Neuronal stem cell (in vitro differentiated cells): ENCODE data around the gene MRPL43.

Experiments used
- DNase-seq: peaks from one replicate; pipeline ENCODE4 v3.0.0-alpha.2; 2013; ENCODE audit warnings: low spot score
- H2AFZ ChIP-seq: one replicate; pipeline ENCODE4 v1.6.1; 2013; ENCODE audit warnings: mild to moderate bottlenecking, low read length, inconsistent platforms
- H2AK5ac ChIP-seq: 2 replicates; pipeline ENCODE4 v1.6.1; 2013; ENCODE audit warnings: low read depth, mild to moderate bottlenecking, inconsistent platforms, low read length, moderate library complexity, mixed read lengths
- H2BK120ac ChIP-seq: 2 replicates; pipeline ENCODE4 v1.6.1; 2013; ENCODE audit warnings: low read depth, mild to moderate bottlenecking, inconsistent platforms, low read length, moderate library complexity, mixed read lengths
- H2BK12ac ChIP-seq: one replicate; pipeline ENCODE4 v1.6.1; 2013; ENCODE audit warnings: low read length, inconsistent platforms
- H2BK15ac ChIP-seq: 2 replicates; pipeline ENCODE4 v1.6.1; 2013; ENCODE audit warnings: mild to moderate bottlenecking, low read length, inconsistent platforms, mixed read lengths
- H2BK5ac ChIP-seq: one replicate; pipeline ENCODE4 v1.6.1; 2013; ENCODE audit warnings: inconsistent platforms, mild to moderate bottlenecking, low read length, moderate library complexity
- H3K14ac ChIP-seq: one replicate; pipeline ENCODE4 v1.6.1; 2013; ENCODE audit warnings: low read length, inconsistent platforms
- H3K18ac ChIP-seq: 2 replicates; pipeline ENCODE4 v1.6.1; 2013; ENCODE audit warnings: low read length, inconsistent platforms
- H3K23ac ChIP-seq: 2 replicates; pipeline ENCODE4 v1.6.1; 2013; ENCODE audit warnings: low read depth, mild to moderate bottlenecking, mixed read lengths, low read length, inconsistent platforms; ENCODE audit not compliant: poor library complexity
- H3K27ac ChIP-seq: replicated peaks from 3 replicates; pipeline ENCODE4 v1.5.1; 2013; ENCODE audit warnings: low read length, inconsistent platforms
- H3K27me3 ChIP-seq, 3 experiments: 2 replicates each; pipeline ENCODE4 v1.6.1; 2013; ENCODE audit warnings: low read length in 3 of 3, mild to moderate bottlenecking in 2 of 3, inconsistent platforms in 1 of 3, low read depth in 1 of 3, mixed read lengths in 1 of 3, moderate library complexity in 1 of 3; ENCODE audit not compliant: control insufficient read depth in 3 of 3, insufficient read depth in 3 of 3
- H3K36me3 ChIP-seq, 2 donors: replicated peaks in 1 of 2; 2 replicates each; pipeline ENCODE4 v1.6.1; 2013; ENCODE audit warnings: low read length in 2 of 2; ENCODE audit not compliant: control insufficient read depth in 2 of 2, insufficient read depth in 2 of 2
- H3K4ac ChIP-seq: 2 replicates; pipeline ENCODE4 v1.6.1; 2013; ENCODE audit warnings: inconsistent platforms, mild to moderate bottlenecking, low read length, moderate library complexity
- H3K4me1 ChIP-seq, 2 donors: 1 replicate in 1 of 2; 2 replicates in 1 of 2; pipeline ENCODE4 v1.6.1; 2013; ENCODE audit warnings: low read length in 2 of 2, low read depth in 1 of 2; ENCODE audit not compliant: control insufficient read depth in 2 of 2, insufficient read depth in 1 of 2
- H3K4me2 ChIP-seq: one replicate; pipeline ENCODE4 v1.6.1; 2013; ENCODE audit warnings: mild to moderate bottlenecking, low read length, inconsistent platforms; ENCODE audit not compliant: insufficient read depth, poor library complexity, severe bottlenecking
- H3K4me3 ChIP-seq, 2 donors: 2 replicates each; pipeline ENCODE4 v1.5.1; 2013; ENCODE audit warnings: low read length in 2 of 2, mild to moderate bottlenecking in 2 of 2, inconsistent platforms in 1 of 2, moderate library complexity in 1 of 2
- H3K79me1 ChIP-seq: one replicate; pipeline ENCODE4 v1.6.1; 2013; ENCODE audit warnings: low read depth, mild to moderate bottlenecking, inconsistent platforms, low read length, moderate library complexity
- H3K9ac ChIP-seq: one replicate; pipeline ENCODE4 v1.6.1; 2013; ENCODE audit warnings: mild to moderate bottlenecking, low read depth, low read length, inconsistent platforms; ENCODE audit not compliant: poor library complexity
- H3K9me3 ChIP-seq, 2 donors: replicated peaks in 1 of 2; 2 replicates each; pipeline versions ENCODE3 to v1.6.1; 2013; ENCODE audit warnings: low read length in 2 of 2, mild to moderate bottlenecking in 2 of 2, inconsistent platforms in 1 of 2, low read depth in 1 of 2, mixed read lengths in 1 of 2, moderate library complexity in 1 of 2; ENCODE audit not compliant: control insufficient read depth in 2 of 2, insufficient read depth in 1 of 2
- H4K8ac ChIP-seq: one replicate; pipeline ENCODE4 v1.6.1; 2013; ENCODE audit warnings: low read depth, mild to moderate bottlenecking, inconsistent platforms, low read length, moderate library complexity
- H4K91ac ChIP-seq: one replicate; pipeline ENCODE4 v1.6.1; 2013; ENCODE audit warnings: low read length, low read depth, mild to moderate bottlenecking, inconsistent platforms; ENCODE audit not compliant: poor library complexity
- WGBS, 2 donors: extraction: QIAGEN DNeasy Blood & Tissue Kit; methylation state at CpG; one replicate each; pipeline ENCODE4 v1.1.7; 2013; ENCODE audit warnings: missing lambda C conversion rate in 2 of 2, mixed read lengths in 1 of 2; ENCODE audit not compliant: insufficient read length in 2 of 2, insufficient replicate concordance in 1 of 2; ENCODE audit errors: extremely low coverage in 2 of 2; 5-methylcytosine and 5-hydroxymethylcytosine counted together

Gene MRPL43

GRCh38 chr10:101006593-101007098 lies 19.3 kb upstream of the MRPL43 start:
- H3K4me3 ChIP-seq: no peak overlapping the region

GRCh38 chr10:101005869-101006567 lies 18.7 kb upstream of the MRPL43 start:
- no peaks in the 10 kb centered on the region for H3K9me3 ChIP-seq

More at GRCh38 chr10:101006593-101007098, 19.3 kb upstream of the MRPL43 start:
- Histone ChIP-seq H3K79me1 (peaks cover 22% of the 10 kb centered on the region), H3K9ac (peak overlapping the region; percentile 50), H2BK12ac (peak overlapping the region; percentile 73), H3K27ac (no peak overlapping the region), H2BK120ac (no peak overlapping the region), H2AK5ac (peak overlapping the region; percentile 75), H3K4me2 (no peak overlapping the region), H4K91ac (no peak overlapping the region), H2BK15ac (no peak overlapping the region), H3K9me3 (no peaks in the 10 kb centered on the region), H3K4ac (no peak overlapping the region), H4K8ac (peak overlapping the region; percentile 65), H2AFZ (no peak overlapping the region), H3K23ac (peak overlapping the region; percentile 89), H3K4me1 (peaks cover 8 to 18% of the 10 kb centered on the region in 2 donors), H3K14ac (no peak overlapping the region), H2BK5ac (peak overlapping the region; percentile 53), H3K18ac (peak overlapping the region; percentile 28), H3K36me3 (peaks cover 42 to 57% of the 10 kb centered on the region in 2 donors), H3K27me3 (no peaks in the 10 kb centered on the region)
- no CpG with 5 or more reads among the region's 33 CpGs for WGBS, 2 donors
- DNase-seq: no peak

GRCh38 chr10:101005361-101005760 lies 18.1 kb upstream of the MRPL43 start:
- Histone ChIP-seq H2AFZ (no peak overlapping the region), H2AK5ac (no peak overlapping the region), H3K9ac (no peak overlapping the region), H2BK120ac (no peak overlapping the region), H2BK15ac (no peak overlapping the region), H2BK12ac (no peak overlapping the region), H3K18ac (peak overlapping the region; percentile 28), H3K36me3 (peaks cover 42 to 59% of the 10 kb centered on the region in 2 donors), H3K27me3 (no peaks in the 10 kb centered on the region), H4K91ac (no peak overlapping the region), H3K23ac (no peak overlapping the region), H3K9me3 (no peaks in the 10 kb centered on the region), H4K8ac (no peak overlapping the region), H3K14ac (no peak overlapping the region), H3K4me2 (no peak overlapping the region), H2BK5ac (peak overlapping the region; percentile 39), H3K4me3 (no peak overlapping the region), H3K4me1 (peaks cover 18 to 25% of the 10 kb centered on the region in 2 donors), H3K79me1 (peaks cover 26% of the 10 kb centered on the region), H3K4ac (no peak overlapping the region), H3K27ac (no peak overlapping the region)
- no peak for DNase-seq
- WGBS, 2 donors: no CpG with 5 or more reads among the region's 23 CpGs

More at GRCh38 chr10:101005869-101006567, 18.7 kb upstream of the MRPL43 start:
- WGBS, 2 donors: no CpG with 5 or more reads among the region's 4 CpGs
- H3K14ac ChIP-seq: no peak overlapping the region
- H3K4me3 ChIP-seq: no peak overlapping the region
- H2AK5ac ChIP-seq: no peak overlapping the region
- H2BK15ac ChIP-seq: no peak overlapping the region
- peak overlapping the region; percentile 53 for H2BK5ac ChIP-seq
- no peak overlapping the region for H4K91ac ChIP-seq
- H3K79me1 ChIP-seq: peaks cover 25% of the 10 kb centered on the region
- no peak overlapping the region for H2BK12ac ChIP-seq
- no peaks in the 10 kb centered on the region for H3K27me3 ChIP-seq
- H3K4me2 ChIP-seq: no peak overlapping the region
- H3K9ac ChIP-seq: no peak overlapping the region
- H3K23ac ChIP-seq: no peak overlapping the region
- peaks cover 14 to 21% of the 10 kb centered on the region in 2 donors for H3K4me1 ChIP-seq
- H3K36me3 ChIP-seq: peaks cover 42 to 59% of the 10 kb centered on the region in 2 donors
- no peak overlapping the region for H2BK120ac ChIP-seq
- no peak overlapping the region for H3K27ac ChIP-seq
- no peak overlapping the region for H2AFZ ChIP-seq
- no peak for DNase-seq
- H3K4ac ChIP-seq: no peak overlapping the region
- H4K8ac ChIP-seq: no peak overlapping the region
- H3K18ac ChIP-seq: peak overlapping the region; percentile 28

GRCh38 chr10:101003639-101004206 lies 16.4 kb upstream of the MRPL43 start:
- Histone ChIP-seq H3K4me2 (no peak overlapping the region), H4K91ac (no peak overlapping the region), H2BK12ac (peak overlapping the region; percentile 8), H2BK5ac (no peak overlapping the region), H3K23ac (no peak overlapping the region), H3K27ac (no peak overlapping the region), H3K18ac (no peak overlapping the region), H3K36me3 (peaks cover 40 to 59% of the 10 kb centered on the region in 2 donors), H3K4me3 (no peak overlapping the region), H3K4ac (no peak overlapping the region), H3K27me3 (no peaks in the 10 kb centered on the region), H3K9ac (no peak overlapping the region), H2BK15ac (no peak overlapping the region), H2AFZ (no peak overlapping the region), H2AK5ac (no peak overlapping the region), H3K9me3 (no peaks in the 10 kb centered on the region), H3K4me1 (peaks cover 19 to 20% of the 10 kb centered on the region in 2 donors), H3K79me1 (peaks cover 28% of the 10 kb centered on the region), H2BK120ac (no peak overlapping the region), H4K8ac (no peak overlapping the region), H3K14ac (no peak overlapping the region)
- DNase-seq: no peak
- WGBS, 2 donors: no CpG with 5 or more reads among the region's 18 CpGs
